Nucleus accumbens (tissue), 56 donors: ENCODE results near the gene MROH7.
A peak's percentile ranks its signal among the peaks of the same experiment; 100 is the strongest.
"Not testable (repeated sequence)": the region's sequence is repeated elsewhere in the genome, so short reads cannot be mapped to it uniquely, and the experiment has no call there.

ENCODE experiments used
- DNase-seq, 56 donors: peaks; one replicate each; lab custom pipeline; 2025; lab: John Stamatoyannopoulos, UW

The MROH7 gene

DNA sequence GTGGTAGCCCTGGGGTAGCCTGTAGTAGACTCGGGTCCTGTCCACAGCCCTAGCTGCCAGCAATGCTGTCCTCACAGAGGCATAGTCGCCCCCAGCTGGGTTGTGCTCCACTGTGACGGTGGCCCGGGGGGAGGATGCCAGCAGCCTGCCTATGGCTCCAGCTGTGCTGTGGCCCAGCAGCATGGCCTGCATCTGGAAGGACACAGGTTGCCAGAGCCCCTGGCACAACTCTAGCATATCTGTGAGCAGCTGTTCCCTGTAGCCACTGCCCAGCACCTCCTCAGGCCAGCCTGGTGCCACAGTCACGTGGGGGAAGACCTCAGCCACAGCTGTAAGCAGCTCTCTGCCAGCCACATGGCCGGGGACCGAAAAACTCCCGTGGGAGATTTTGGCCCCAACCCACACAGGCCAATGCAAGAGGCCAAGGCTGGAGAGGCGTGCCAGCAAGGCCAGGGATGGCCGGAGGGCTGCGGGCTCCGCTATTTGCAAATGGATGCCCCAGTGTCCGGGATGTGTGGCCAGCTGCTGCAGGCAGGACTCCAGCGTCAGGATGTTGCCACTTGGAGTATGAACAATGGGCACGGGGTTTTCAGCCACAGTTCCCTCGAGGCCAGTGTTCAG lies 32.2 kb upstream of the MROH7 start:
- peak in 49 of 56 donors; percentile 12 to 74 (median 41) for DNase-seq

DNA sequence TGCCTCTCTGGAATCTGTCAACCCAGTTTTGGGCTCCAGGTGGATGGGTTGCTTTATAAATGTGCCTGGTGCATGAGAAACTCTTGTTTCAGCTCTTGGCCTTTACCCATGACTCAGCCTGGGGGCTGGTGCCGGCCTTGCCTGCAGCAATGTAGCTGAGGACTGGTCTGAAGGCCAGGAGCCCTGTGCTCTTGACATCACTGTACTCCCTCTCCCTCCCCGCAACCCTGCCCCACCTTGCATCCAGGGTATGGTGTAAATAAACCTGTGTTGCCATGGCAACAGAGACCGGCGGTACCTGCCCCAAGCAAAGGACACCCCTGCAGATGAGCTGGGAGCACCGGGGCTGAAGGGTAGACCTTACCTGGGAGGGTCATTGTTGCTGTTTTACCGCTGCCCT lies 31.5 kb upstream of the MROH7 start:
- no peak for DNase-seq

- DNase-seq: no peak
Observed at GRCh38 chr1:54610601-54611580, 30.7 kb upstream of the MROH7 start.

GRCh38 chr1:54611621-54612020 lies 30.0 kb upstream of the MROH7 start:
- no peak for DNase-seq

DNA sequence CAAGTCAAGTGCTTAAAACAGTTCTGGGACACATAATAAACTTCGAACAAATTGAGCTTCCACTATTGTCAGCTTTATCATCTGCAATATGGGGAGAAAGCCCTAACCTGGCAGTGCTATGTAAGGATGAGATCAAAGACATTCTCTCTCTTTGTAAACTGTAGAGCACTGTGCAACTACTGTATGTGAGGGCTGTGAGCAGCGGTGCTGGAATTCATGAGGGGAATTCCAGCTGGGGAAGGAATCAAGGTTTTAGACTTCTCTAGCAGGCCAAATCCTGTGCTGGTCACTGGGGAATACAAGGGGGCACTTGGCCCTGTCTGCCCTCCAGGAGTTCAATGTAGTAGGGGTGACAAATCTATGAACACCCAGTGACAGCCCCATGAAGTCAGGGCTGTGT lies 27.6 kb upstream of the MROH7 start:
- DNase-seq: no peak

- DNase-seq: no peak
Observed at GRCh38 chr1:54614563-54614962, 27.0 kb upstream of the MROH7 start.

DNA sequence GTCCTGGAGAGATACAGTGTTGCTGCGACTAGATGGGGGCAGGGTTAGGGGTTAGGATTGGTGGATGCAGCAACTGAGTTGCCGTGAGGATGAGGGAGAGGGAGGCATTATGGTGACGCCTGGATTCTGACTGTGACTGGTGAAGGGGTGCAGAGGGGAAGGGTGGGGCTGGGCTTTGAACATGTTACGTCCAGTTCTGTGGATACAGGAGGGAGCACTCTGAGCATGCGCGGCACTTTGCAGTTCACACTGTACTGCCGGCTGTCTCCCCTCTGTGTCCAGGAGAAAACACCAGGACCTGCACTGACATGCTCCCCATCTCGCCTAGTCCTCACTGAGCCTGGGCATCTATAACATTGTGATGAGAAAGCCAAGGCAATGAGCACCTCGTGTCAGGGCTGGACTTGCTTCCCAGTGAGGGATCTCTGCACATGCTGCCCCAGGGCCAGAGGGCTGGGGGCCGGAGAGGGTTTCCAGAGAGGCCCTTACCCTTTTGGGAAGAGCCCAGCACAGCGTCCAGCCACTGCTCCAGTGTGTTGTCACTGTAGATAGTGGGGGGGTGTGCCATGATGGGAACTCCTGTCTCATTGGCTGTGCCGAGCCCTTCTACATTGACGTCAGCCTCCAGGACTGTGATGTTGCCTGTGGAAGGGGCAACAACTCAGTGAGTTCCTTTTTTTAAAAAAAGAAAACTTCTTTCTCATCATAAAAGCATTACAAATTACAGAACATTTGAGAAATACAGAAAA lies 25.9 kb upstream of the MROH7 start:
- DNase-seq: no peak

DNA sequence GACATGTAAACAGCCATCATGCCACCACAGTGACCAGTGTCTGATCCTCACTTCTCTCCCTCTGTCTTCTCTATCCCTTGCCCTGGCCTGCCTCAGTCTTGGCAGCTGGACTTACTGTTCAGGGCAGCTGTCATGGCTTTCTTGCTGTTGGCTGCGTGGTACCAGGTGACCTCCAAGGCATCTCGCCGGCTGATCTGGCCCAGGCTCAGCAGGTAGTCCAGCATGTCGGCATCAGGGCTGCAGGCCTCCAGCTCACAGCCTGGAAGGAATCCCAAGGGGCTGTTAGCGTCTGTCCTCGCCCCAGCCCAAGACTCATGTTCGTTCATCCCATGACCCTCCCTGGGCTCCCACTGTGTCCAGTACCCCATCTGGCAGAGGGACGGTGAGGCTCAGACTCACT lies 21.8 kb upstream of the MROH7 start:
- DNase-seq: no peak

DNA sequence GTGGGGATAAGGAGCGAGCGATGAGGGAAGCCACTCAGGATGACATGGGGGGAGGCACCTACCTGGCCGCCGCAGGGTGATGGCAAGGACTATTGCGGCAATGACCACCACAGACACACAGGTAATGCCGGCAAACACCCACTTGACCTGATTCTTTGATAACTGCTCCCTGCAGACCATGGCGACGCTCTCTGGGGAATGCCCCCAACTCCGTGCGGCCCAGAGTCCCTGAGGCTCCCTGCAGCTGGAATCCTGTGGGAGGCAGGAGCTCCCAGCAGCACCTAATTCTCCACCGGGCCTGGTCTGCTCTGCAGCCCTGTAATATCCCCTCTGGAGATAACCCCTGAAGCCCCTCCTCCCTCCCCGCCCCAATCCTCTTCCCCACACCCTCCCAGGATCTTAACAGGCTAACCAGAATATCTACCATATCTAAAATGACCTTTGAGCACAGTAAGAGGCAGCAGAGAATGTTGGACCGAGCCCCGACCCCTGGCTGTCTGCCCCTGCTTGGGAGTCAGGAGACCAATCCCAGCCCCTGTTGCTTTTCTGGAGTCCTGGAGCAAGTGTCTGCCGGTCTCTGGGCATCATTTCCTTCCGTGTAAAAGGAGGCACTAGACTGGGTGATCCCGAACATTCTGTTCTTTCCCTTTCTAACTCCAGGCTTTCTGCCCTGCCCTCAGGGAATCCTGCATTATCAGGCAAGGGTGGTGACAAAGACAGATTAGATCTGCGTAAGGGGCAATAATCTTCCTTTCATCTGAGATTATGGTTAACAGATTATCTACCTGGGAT lies 18.2 kb upstream of the MROH7 start, which contains the start of gene FAM151A:
FAM151A (minus strand) TSS at position 310 of the 792 bp plus-strand sequence; CDS start at position 180, 130 bp downstream.
- DNase-seq: no peak

GRCh38 chr1:54624466-54625464 lies 16.8 kb upstream of the MROH7 start:
- DNase-seq: no peak

GRCh38 chr1:54627196-54627595 lies 14.4 kb upstream of the MROH7 start:
- DNase-seq: peak in 5 of 56 donors; percentile 5 to 36 (median 16)

GRCh38 chr1:54635804-54636203 lies 5.8 kb upstream of the MROH7 start:
- not testable (repeated sequence) for DNase-seq

GRCh38 chr1:54636461-54637446 lies 4.8 kb upstream of the MROH7 start:
- DNase-seq: not testable (repeated sequence)

GRCh38 chr1:54640361-54640760 lies 1.2 kb upstream of the MROH7 start:
- DNase-seq: no peak

DNA sequence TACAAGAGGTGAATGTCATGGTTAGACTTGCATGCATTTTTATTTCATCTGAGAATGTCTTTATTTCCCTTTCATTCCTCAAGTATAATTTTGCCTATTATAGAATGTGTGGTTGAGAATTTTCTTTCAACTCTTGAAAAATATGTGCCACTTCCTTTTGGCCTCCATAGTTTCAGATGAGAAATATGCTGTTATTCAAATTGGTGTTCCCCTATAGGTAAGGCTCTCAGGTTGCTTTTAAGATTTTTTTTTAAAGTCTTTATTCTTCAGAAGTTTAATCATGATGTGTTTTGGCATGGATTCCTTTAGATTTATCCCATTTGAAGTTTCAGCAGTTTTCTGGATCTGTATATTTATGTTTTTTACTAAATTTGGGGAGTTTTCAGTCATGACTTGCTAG lies 2.1 kb downstream of the MROH7 start:
- no peak for DNase-seq

GRCh38 chr1:54645806-54646676 lies 4.5 kb downstream of the MROH7 start:
- no peak for DNase-seq
